AG10803 (cell line): ENCODE results near the gene ORC1.
A peak's percentile ranks its signal among the peaks of the same experiment; 100 is the strongest.

Experiments
- DNase-seq: peaks from one replicate; pipeline ENCODE4 v3.0.0; 2010; ENCODE audit warnings: low read depth
- H3K4me3 ChIP-seq: 2 replicates; pipeline ENCODE4 v1.5.1; 2011; ENCODE audit warnings: mild to moderate bottlenecking, low read length, control low read depth
- TF ChIP-seq, protein P1 (sequence below): conservative IDR thresholded peaks from 2 replicates; pipeline ENCODE4 v1.5.1; 2011; ENCODE audit warnings: mild to moderate bottlenecking, low read length, control low read depth, inconsistent platforms

Gene ORC1

DNA sequence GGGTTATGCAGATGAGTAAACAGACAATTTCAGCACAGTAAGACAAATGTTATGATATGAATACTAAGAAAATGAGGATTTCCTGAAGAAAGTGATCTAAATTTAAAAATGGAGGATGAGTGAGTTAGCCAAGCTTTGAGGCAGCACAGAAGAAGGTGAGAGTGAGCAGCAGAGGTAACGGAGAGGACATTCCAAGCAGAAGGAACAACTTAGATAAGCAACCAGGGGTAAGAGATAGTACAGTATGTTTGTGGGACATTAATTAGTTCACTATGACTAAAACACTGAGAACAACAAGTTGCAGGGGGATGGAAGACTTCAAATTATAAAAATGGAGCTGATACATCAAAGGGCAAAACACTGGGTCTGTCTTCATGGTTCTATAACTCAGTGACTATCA, 22.9 kb upstream of the ORC1 start:
- H3K4me3 ChIP-seq: no peak overlapping the region
- TF ChIP-seq, protein P1, sequence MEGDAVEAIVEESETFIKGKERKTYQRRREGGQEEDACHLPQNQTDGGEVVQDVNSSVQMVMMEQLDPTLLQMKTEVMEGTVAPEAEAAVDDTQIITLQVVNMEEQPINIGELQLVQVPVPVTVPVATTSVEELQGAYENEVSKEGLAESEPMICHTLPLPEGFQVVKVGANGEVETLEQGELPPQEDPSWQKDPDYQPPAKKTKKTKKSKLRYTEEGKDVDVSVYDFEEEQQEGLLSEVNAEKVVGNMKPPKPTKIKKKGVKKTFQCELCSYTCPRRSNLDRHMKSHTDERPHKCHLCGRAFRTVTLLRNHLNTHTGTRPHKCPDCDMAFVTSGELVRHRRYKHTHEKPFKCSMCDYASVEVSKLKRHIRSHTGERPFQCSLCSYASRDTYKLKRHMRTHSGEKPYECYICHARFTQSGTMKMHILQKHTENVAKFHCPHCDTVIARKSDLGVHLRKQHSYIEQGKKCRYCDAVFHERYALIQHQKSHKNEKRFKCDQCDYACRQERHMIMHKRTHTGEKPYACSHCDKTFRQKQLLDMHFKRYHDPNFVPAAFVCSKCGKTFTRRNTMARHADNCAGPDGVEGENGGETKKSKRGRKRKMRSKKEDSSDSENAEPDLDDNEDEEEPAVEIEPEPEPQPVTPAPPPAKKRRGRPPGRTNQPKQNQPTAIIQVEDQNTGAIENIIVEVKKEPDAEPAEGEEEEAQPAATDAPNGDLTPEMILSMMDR: no peak
- no peak for DNase-seq

DNA sequence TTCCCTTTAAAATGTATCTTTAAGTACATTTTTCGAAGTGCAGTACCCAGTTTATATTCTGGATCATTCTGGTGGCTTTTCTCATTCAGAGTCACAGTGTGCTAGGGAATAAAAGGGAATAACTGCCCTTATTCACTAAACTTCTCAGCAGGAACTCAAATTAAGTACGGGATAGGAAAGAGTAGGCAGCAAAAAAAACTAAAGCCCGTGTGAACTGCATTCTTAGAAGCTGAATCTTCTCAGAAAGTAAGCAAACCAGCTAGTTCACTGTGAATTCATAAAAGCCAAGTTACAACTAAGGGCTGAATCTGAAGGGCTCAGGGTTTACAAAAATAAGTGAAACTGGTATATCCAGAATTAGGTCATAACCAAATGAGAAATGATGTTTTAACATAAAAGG, 22.1 kb upstream of the ORC1 start:
- TF ChIP-seq, protein P1: no peak
- no peak overlapping the region for H3K4me3 ChIP-seq
- DNase-seq: peak; percentile 3

DNA sequence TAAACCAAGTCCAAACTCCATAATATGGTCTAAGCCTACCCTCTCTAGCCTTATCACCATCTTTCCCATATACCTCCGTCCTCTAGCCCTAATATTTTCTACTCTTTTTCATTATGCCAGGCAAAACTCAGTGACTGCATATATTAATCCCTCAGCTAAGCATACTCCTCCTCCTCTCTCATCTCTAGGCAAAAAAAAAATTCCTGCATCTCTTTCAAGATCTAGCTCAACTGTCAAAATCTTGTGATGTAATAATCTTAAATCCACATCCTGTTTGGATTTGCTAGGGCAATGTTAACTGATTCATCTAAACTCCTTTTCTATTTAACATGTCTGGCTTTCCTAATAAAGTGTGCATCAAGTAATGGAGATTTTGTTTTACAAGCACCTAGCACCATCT, 20.6 kb upstream of the ORC1 start:
- DNase-seq: peak; percentile 3
- no peak overlapping the region for H3K4me3 ChIP-seq
- TF ChIP-seq, protein P1: no peak

DNA sequence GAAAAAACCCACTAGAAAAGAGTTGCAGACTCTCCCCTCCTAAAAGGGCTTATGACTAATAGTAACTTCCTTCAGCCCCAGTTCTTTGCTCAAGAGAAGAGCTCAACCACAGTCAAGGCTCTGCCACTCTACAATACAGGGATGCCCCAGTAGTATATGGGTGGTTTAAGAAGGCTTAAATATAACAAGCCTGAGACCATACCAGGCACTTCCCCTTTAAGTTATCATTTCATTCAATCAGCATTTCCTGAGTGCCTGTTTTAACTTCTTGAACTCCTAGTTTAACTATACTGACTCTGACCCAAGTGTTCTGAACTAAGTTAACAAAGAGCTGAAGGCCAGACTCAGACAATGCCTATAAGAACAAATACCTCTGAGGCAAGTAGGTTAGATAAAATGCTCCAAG, 20.0 kb upstream of the ORC1 start:
- DNase-seq: no peak

DNA sequence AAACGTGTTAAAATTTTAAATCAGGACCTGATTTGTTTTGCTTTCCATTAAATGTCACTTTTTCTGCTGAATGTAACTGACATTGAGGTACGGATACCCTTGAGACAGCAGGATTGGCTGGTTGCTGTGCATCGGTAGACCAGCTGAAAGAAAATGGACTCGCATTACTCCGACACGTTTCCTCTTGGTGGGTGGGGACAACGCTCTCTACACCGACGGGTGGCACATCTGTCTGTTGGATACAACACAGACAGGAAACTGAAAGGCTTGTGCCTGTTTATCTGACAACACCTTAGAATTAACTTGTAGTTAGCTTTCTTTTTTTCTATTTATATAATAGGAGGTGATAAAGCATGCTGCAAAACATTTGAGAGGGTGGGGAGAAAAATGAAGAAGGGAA, 19.5 kb upstream of the ORC1 start:
- TF ChIP-seq, protein P1: no peak
- H3K4me3 ChIP-seq: no peak overlapping the region
- no peak for DNase-seq

More for the DNA sequence above, 20.0 kb upstream of the ORC1 start:
- TF ChIP-seq, protein P1: no peak
- no peak overlapping the region for H3K4me3 ChIP-seq

DNA sequence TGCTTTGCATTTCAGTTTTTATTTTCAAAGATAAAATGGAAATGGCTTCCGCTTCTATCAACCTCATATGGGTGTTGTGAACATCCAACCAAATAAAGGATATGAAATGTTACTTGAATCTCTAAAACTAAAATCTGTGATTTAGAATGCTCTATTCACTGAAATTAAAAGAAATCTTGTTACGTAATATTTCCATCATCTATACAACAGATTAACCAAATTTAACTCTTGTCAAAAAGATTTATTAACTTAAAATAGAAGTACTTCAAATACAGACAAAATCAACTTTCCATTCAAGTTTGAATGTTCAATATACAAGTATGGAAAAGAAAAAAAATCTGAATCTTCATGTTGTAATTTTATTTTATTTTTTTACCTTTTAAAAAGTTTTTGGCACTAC, 18.8 kb upstream of the ORC1 start:
- TF ChIP-seq, protein P1: no peak
- no peak overlapping the region for H3K4me3 ChIP-seq
- DNase-seq: no peak

DNA sequence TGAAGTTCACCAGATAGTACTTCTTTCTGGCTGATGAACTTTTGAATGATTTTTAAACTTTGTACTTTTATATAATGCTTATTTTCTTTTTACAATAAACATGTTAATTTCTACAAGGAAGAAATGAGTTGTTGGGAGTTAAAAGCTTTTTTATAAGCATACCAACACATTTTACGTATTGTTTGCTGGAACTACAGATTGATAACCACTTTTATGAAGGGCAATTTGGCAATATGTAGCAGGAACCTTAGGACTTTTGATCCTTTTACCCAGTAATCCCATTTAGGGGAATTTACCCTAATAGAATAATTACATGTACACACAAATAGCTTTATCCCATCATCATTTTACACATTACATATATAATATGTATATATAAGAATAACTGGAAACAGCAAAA, 16.5 kb upstream of the ORC1 start:
- DNase-seq: no peak
- no peak overlapping the region for H3K4me3 ChIP-seq
- TF ChIP-seq, protein P1: no peak
